Measurements from ENCODE around the gene RAP2A.

The RAP2A gene

GRCh38 chr13:97497400-97497799, 63.4 kb downstream of the RAP2A start:
- Histone ChIP-seq H3K4me3 (replicated peaks; ENCODE audit: low read depth, low read length) (no peak overlapping the region), H3K27me3 (replicated peaks; ENCODE audit: control insufficient read depth, insufficient read depth, low read length) (no peaks in the 10 kb centered on the region), H3K36me3 (ENCODE audit: control insufficient read depth, insufficient read depth, low read length) (no peaks in the 10 kb centered on the region)
- DNase-seq (ENCODE audit: extremely low read depth, insufficient read length): no peak
- TF ChIP-seq, protein P1, sequence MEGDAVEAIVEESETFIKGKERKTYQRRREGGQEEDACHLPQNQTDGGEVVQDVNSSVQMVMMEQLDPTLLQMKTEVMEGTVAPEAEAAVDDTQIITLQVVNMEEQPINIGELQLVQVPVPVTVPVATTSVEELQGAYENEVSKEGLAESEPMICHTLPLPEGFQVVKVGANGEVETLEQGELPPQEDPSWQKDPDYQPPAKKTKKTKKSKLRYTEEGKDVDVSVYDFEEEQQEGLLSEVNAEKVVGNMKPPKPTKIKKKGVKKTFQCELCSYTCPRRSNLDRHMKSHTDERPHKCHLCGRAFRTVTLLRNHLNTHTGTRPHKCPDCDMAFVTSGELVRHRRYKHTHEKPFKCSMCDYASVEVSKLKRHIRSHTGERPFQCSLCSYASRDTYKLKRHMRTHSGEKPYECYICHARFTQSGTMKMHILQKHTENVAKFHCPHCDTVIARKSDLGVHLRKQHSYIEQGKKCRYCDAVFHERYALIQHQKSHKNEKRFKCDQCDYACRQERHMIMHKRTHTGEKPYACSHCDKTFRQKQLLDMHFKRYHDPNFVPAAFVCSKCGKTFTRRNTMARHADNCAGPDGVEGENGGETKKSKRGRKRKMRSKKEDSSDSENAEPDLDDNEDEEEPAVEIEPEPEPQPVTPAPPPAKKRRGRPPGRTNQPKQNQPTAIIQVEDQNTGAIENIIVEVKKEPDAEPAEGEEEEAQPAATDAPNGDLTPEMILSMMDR (IDR thresholded peaks at IDR 0.05; ENCODE audit: insufficient read depth, low read length, poor library complexity, severe bottlenecking): no peak

- Histone ChIP-seq H3K4me3 (replicated peaks; ENCODE audit: low read depth, low read length) (no peak overlapping the region), H3K36me3 (ENCODE audit: control insufficient read depth, insufficient read depth, low read length) (no peaks in the 10 kb centered on the region), H3K27me3 (replicated peaks; ENCODE audit: control insufficient read depth, insufficient read depth, low read length) (no peaks in the 10 kb centered on the region)
- DNase-seq (ENCODE audit: extremely low read depth, insufficient read length): no peak
- TF ChIP-seq, protein P1 (IDR thresholded peaks at IDR 0.05; ENCODE audit: insufficient read depth, low read length, poor library complexity, severe bottlenecking): no peak
Observed at GRCh38 chr13:97498419-97498818, 64.5 kb downstream of the RAP2A start.

DNA sequence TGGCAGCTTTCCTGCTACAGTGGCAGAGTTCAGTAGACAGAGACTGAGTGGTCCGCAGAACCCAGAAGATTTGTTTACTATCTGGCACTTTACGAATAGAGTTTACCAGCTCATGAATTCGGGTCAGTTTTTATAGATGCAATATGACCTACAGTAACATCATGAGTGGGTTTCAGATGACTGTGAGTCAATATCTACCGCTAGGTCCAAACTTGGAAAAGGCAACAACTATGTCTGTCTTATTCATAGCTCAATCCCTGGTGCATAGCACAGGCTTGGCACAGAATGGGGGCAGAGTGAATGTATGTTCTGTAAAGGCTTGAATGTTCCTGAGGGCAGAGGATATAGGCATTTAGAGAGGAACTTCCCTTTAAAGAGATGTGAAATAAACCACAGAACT, 65.2 kb downstream of the RAP2A start:
- DNase-seq (ENCODE audit: extremely low read depth, insufficient read length): no peak
- no peaks in the 10 kb centered on the region for H3K36me3 ChIP-seq (ENCODE audit: control insufficient read depth, insufficient read depth, low read length)
- H3K4me3 ChIP-seq (replicated peaks; ENCODE audit: low read depth, low read length): no peak overlapping the region
- no peaks in the 10 kb centered on the region for H3K27me3 ChIP-seq (replicated peaks; ENCODE audit: control insufficient read depth, insufficient read depth, low read length)
- TF ChIP-seq, protein P1 (IDR thresholded peaks at IDR 0.05; ENCODE audit: insufficient read depth, low read length, poor library complexity, severe bottlenecking): no peak

DNA sequence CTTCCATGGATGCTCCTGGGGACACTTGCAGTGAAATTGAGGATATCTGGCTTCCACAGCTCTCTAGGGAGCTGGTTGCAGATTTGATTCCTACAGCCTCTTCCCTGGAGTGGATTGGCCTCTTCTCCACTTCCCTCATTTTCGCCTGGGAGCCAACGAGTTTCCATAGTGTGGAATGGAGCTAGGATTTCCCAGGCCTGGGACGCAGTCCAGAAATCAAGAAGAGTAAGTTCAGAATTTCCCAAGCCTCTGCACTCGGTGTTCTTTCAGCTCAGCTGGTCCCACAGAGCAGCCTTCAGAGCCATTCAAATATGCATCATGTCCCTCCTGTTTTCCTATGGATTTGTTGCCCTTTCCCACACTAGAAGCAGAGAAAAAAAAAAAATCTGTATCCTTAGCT, 68.2 kb downstream of the RAP2A start:
- TF ChIP-seq, protein P1 (IDR thresholded peaks at IDR 0.05; ENCODE audit: insufficient read depth, low read length, poor library complexity, severe bottlenecking): no peak
- Histone ChIP-seq H3K36me3 (ENCODE audit: control insufficient read depth, insufficient read depth, low read length) (no peaks in the 10 kb centered on the region), H3K27me3 (replicated peaks; ENCODE audit: control insufficient read depth, insufficient read depth, low read length) (no peaks in the 10 kb centered on the region), H3K4me3 (replicated peaks; ENCODE audit: low read depth, low read length) (no peak overlapping the region)
- no peak for DNase-seq (ENCODE audit: extremely low read depth, insufficient read length)

DNA sequence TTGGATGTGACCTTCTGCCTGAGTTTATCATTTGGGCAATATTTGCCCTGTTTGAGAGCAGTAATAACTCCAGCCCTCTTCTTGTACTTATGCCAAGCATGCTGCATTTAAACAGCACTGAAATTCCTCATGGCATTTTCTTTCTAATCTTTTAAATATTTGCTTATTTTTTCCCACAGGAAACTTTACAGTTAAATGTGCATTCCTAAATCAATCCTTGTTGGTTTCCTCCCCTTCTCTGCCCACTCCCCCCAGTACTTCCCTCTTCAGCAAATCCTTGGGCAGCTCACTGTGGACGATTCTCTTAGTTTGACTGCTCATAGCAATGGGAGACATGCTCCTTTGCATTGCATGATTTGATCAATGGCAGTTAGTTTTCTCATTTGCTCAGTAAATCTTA, 68.7 kb downstream of the RAP2A start:
- DNase-seq (ENCODE audit: extremely low read depth, insufficient read length): no peak
- no peaks in the 10 kb centered on the region for H3K36me3 ChIP-seq (ENCODE audit: control insufficient read depth, insufficient read depth, low read length)
- TF ChIP-seq, protein P1 (IDR thresholded peaks at IDR 0.05; ENCODE audit: insufficient read depth, low read length, poor library complexity, severe bottlenecking): no peak
- H3K4me3 ChIP-seq (replicated peaks; ENCODE audit: low read depth, low read length): no peak overlapping the region
- no peaks in the 10 kb centered on the region for H3K27me3 ChIP-seq (replicated peaks; ENCODE audit: control insufficient read depth, insufficient read depth, low read length)

GRCh38 chr13:97505017-97505416, 71.0 kb downstream of the RAP2A start:
- no peaks in the 10 kb centered on the region for H3K27me3 ChIP-seq (replicated peaks; ENCODE audit: control insufficient read depth, insufficient read depth, low read length)
- H3K36me3 ChIP-seq (ENCODE audit: control insufficient read depth, insufficient read depth, low read length): no peaks in the 10 kb centered on the region
- no peak for DNase-seq (ENCODE audit: extremely low read depth, insufficient read length)
- H3K4me3 ChIP-seq (replicated peaks; ENCODE audit: low read depth, low read length): no peak overlapping the region
- TF ChIP-seq, protein P1 (IDR thresholded peaks at IDR 0.05; ENCODE audit: insufficient read depth, low read length, poor library complexity, severe bottlenecking): no peak
